Activated T-cell treated with anti-CD3 and anti-CD28 coated beads for 48 hours (primary cell): ENCODE results near the gene C21orf58.

Experiments used
- DNase-seq: peaks from one replicate; pipeline ENCODE4 v3.0.0-alpha.2; 2020; ENCODE audit warnings: low read depth

C21orf58 gene

GRCh38 chr21:46352913-46353312 lies 29.2 kb upstream of the C21orf58 start:
- DNase-seq, result no peak

- DNase-seq, result no peak
Measured at GRCh38 chr21:46352164-46352515, 28.5 kb upstream of the C21orf58 start.

GRCh38 chr21:46351476-46352163 lies 27.9 kb upstream of the C21orf58 start:
- DNase-seq, result no peak

- no peak for DNase-seq
Measured at GRCh38 chr21:46350981-46351380, 27.3 kb upstream of the C21orf58 start.

- no peak for DNase-seq
Measured at GRCh38 chr21:46350571-46350970, 26.9 kb upstream of the C21orf58 start.

- DNase-seq, result no peak
Measured at GRCh38 chr21:46349134-46349760, 25.6 kb upstream of the C21orf58 start.

GRCh38 chr21:46347791-46348381 lies 24.2 kb upstream of the C21orf58 start:
- no peak for DNase-seq

GRCh38 chr21:46347203-46347550 lies 23.5 kb upstream of the C21orf58 start:
- no peak for DNase-seq

GRCh38 chr21:46346296-46347202 lies 22.9 kb upstream of the C21orf58 start:
- no peak for DNase-seq

- no peak for DNase-seq
Measured at GRCh38 chr21:46345861-46346260, 22.2 kb upstream of the C21orf58 start.

- DNase-seq, result no peak
Measured at GRCh38 chr21:46344219-46344915, 20.7 kb upstream of the C21orf58 start.

GRCh38 chr21:46340998-46341397 lies 17.3 kb upstream of the C21orf58 start:
- no peak for DNase-seq

- DNase-seq, result no peak
Measured at GRCh38 chr21:46336603-46337002, 12.9 kb upstream of the C21orf58 start.

GRCh38 chr21:46334351-46335140 lies 10.9 kb upstream of the C21orf58 start:
- no peak for DNase-seq

GRCh38 chr21:46329796-46330195 lies 6.1 kb upstream of the C21orf58 start:
- DNase-seq, result no peak

- DNase-seq, result no peak
Measured at GRCh38 chr21:46328151-46328550, 4.5 kb upstream of the C21orf58 start.

- DNase-seq, result no peak
Measured at GRCh38 chr21:46327711-46328110, 4.0 kb upstream of the C21orf58 start.

GRCh38 chr21:46326110-46326703 lies 2.5 kb upstream of the C21orf58 start:
- no peak for DNase-seq

- DNase-seq, result peak; percentile 36
Measured at GRCh38 chr21:46325073-46325912, 1.6 kb upstream of the C21orf58 start.
